DMS79 treated with DMSO at 0.1 percent for 48 hours (cell line): ENCODE results near the gene FCGBP.
A peak's percentile ranks its signal among the peaks of the same experiment; 100 is the strongest.

Experiments
- DNase-seq: peaks from one replicate; lab custom pipeline; 2025; lab: John Stamatoyannopoulos, UW

Gene FCGBP

DNA sequence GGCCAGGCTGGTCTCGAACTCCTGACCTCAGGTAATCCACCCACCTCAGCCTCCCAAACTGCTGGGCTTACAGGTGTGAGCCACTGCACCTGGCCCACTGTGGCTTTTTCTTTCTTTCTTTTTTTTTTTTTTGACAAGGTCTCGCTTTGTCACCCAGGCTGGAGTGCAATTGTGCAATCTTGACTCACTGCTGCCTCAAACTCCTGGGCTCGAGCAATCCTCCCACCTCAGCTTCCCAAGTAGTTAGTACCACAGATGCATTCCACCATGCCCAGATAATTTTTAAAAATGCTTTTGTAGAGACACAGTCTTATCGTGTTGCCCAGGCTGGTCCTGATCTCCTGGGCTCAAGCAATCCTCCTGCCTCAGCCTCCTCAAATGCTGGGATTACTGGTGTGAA is 12.1 kb upstream of the FCGBP start:
- no peak for DNase-seq

DNA sequence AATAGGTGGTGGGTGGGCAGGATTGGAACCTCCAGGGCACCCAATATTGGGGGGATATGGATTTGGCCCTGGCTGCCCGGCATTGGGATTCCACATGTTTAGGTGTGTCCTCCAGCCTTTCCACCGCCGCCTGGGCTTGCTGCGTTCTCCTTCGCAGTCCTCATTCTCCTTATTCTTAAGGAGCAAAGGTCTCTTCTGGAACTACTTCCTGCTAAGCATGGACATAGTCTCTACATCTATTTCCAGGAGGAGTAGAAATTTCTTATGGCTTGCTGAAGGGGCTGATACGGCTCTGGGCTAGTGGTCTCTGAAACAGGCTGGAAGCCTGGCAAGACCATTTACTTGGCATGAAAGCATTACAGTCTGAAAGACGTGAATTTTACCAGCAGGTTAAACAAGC is 9.2 kb upstream of the FCGBP start:
- DNase-seq: no peak

- DNase-seq: peak; percentile 28
Measured at GRCh38 chr19:39942366-39942730, 7.9 kb upstream of the FCGBP start.

- peak; percentile 28 for DNase-seq
Measured at GRCh38 chr19:39941615-39942365, 7.4 kb upstream of the FCGBP start.

- DNase-seq: no peak
Measured at GRCh38 chr19:39941151-39941550, 6.7 kb upstream of the FCGBP start.

DNA sequence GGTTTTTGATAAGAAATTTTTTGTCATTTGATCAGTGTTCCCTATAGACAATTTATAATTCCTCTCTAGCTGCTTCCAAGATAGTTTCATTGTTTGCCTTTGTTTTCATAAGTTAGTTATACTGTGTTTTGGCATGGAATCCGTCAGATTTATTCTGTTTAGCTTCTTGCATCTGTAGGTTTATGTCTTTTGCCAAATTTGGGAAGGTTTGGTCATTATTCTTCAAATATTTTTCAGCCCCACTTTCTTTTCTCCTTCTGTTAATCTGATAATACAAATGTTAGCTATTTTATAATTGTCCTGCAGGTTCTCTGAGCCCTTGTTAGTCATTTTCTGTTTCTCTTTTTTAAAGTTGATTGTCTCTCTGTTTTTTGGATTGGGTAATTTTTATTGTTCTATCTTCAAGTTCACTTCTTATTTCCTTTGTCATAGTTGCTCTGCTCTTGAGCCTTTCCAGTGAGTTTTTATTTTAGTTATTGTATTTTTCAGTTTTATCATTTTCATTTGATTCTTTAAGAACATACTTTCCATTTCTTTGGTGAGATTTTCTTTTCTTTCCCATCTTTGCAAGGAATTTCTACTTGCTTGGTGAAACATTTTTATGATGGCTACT is 5.9 kb upstream of the FCGBP start:
- no peak for DNase-seq

DNA sequence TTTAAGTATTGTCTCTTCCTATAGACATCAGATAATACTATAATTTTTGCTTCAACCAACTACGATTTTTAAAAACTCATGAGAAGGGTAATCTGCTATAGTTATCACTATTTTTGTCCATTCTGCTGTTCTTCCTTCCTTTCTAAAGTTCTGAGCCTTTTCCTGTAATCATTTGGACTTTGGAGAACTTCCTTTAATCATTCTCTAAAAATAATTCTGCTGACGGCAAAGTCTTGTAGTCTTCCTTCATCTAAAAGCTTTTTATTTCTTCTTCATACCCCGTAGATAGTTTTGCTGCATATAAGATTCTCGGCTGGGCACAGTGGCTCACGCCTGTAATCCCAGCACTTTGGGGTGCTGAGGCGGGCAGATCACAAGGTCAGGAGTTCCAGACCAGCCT is 5.1 kb upstream of the FCGBP start:
- no peak for DNase-seq

DNA sequence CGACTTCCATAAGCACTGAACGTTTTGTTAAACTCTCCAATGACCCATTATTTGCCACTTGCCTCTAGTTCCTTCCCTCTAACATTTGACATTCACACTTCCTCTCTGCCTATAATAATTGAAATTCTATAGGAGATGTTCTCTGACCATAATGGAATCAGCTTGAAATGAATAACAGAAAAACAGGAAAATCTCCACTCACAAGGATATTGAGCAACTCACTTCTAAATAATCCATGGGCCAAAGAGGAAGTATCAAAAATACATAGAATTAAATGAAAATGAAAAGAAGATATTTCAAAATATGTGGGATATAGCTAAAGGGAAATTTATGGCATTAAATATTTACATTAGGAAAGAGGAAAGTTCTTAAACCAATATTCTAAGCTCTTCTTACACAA is 3.4 kb upstream of the FCGBP start:
- DNase-seq: no peak

- DNase-seq: no peak
Measured at GRCh38 chr19:39937094-39937720, 2.8 kb upstream of the FCGBP start.

DNA sequence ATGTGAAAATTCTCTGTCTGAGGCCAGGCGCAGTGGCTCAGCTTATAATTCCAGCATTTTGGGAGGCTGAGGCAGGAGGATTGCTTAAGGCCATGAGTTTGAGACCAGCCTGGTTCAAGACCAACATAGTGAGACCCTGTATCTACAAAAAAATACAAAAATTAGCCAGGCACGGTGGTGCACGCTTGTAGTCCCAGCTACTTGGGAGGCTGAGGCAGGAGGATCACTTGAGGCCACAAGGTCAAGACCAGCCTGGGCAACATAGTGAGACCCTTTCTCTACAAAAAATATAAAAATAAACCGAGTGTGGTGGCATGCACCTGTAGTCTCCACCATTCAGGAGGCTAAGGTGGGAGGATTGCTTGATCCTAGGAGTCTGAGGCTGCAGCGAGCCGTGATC is 2.2 kb upstream of the FCGBP start:
- DNase-seq: no peak

GRCh38 chr19:39936020-39936419 is 1.6 kb upstream of the FCGBP start:
- no peak for DNase-seq

DNA sequence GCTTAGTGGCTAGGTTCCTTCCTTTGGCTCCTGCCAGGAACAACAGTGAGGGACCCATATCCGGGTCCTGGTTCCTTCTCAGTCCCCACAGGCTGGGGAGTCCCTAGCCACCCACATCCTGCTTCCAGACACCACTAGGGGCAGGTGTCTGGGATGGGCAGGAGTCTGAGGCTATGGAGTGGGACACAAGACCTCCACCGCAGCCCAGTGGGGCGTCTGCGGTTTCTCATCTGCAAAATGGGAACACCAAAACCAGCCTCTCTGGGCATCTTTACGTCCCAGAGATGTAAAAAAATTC is 879 bp upstream of the FCGBP start:
- no peak for DNase-seq

- no peak for DNase-seq
Measured at GRCh38 chr19:39929750-39930149, 4.7 kb downstream of the FCGBP start.

DNA sequence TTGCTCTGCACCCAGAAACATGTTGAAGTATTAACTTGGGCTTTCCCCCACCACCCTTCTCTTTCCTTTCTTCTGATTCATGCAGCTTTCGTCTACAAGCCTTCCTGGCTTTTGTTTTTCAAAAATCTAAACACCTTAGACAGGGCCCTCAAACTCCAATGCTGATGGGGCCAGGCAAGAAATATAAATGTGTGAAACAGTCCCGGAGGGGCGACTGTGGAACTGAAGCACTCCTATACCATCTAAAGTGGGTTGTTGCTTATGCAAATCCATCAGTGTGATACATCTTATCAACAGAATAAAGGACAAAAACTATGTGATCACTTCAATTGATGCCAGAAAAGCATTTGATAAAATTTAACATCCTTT is 6.1 kb downstream of the FCGBP start:
- DNase-seq: no peak

GRCh38 chr19:39927524-39928356 is 6.7 kb downstream of the FCGBP start:
- DNase-seq: no peak

- DNase-seq: no peak
Measured at GRCh38 chr19:39927076-39927475, 7.4 kb downstream of the FCGBP start.

- DNase-seq: no peak
Measured at GRCh38 chr19:39926170-39926760, 8.2 kb downstream of the FCGBP start.

DNA sequence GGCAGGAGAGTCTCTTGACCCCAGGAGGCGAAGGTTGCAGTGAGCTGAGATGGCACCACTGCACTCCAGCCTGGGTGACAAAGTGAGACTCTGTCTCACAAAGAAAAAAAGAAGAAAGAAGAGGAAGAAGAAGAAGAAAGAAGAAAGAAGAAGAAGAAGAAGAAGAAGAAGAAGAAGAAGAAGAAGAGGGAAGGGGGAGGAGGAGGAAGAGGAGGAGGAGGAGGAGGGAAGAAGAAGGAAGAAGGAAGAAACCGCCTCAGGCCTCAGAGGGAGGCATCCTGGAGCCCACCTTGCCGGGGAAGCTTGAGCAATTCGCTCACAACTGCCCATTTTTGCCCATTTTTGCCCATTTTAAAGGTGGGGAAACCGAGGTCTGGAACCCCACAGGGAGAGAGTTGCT is 9.5 kb downstream of the FCGBP start:
- DNase-seq: no peak

DNA sequence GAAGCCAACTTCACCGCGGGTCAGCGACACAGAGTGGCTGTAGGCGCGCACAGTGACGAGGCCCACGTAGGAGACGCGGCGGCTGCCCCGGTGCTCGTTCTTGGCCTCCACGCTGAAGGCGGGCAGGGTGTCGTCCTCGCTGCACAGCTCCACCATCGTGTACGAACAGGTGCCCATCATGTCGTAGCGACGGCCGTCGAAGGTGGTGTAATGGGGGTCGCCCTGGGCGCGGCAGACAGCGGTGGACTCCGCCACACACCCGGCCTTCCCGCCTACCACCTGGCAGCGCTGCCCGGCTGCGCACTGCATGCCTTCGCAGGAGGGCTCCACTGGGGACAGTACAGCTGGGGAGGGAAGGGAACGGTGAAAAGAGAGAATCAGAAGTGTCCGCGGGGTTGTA is 10.0 kb downstream of the FCGBP start:
- no peak for DNase-seq

DNA sequence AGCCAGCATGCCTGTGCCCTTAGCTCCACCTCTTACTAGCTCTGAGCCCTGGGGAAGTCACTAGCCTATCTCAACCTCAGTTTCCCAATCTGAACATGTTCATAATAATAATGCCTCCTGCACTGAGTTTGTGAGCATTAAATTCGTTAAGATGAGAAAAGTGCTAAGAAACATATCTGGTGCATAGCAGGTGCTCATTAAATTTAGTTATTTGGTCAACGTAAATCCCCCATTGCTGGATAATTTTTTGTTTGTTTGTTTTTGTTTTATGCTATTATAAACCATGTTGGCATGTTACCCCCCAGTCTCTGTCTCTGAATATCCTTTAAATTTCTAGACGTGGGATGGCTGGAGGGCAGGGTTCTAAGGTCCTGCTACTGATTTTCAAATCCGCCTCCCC is 10.6 kb downstream of the FCGBP start:
- no peak for DNase-seq

DNA sequence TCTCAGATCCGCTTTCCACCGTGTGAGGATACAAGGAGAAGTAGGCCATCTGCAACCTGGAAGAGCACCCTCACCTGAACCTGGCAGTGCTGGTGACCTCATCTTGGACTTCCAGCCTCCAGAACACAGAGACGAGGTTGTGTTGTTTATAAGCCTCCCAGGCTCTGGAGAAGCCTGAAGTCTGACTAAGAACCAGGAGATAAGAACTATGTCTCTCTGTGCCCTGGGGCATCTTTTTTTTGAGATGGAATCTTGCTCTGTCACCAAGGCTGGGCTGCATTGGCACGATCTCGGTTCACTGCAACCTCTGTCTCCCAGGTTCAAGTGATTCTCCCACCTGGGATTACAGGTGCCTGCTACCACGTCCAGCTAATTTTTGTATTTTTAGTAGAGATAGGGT is 14.5 kb downstream of the FCGBP start:
- no peak for DNase-seq

GRCh38 chr19:39918183-39918651 is 16.2 kb downstream of the FCGBP start:
- DNase-seq: no peak
